NCI-H128 (cell line): ENCODE measurements around the gene RBM47.
A peak's percentile ranks its signal among the peaks of the same experiment; 100 is the strongest.
"Not testable (repeated sequence)": the region's sequence is repeated elsewhere in the genome, so short reads cannot be mapped to it uniquely, and the experiment has no call there.

Experiments
- DNase-seq: peaks from one replicate; lab custom pipeline; 2025; ENCODE audit not compliant: unreplicated experiment; lab: John Stamatoyannopoulos, UW

Gene RBM47

GRCh38 chr4:40544221-40544620 is 85.4 kb downstream of the RBM47 start:
- DNase-seq: no peak

GRCh38 chr4:40540800-40541199 is 88.9 kb downstream of the RBM47 start:
- no peak for DNase-seq

GRCh38 chr4:40536032-40536431 is 93.6 kb downstream of the RBM47 start:
- DNase-seq: no peak

GRCh38 chr4:40531636-40532023 is 98.0 kb downstream of the RBM47 start:
- no peak for DNase-seq

GRCh38 chr4:40530961-40531635 is 98.6 kb downstream of the RBM47 start:
- no peak for DNase-seq

GRCh38 chr4:40526741-40527140 is 102.9 kb downstream of the RBM47 start:
- no peak for DNase-seq

- no peak for DNase-seq
Measured at GRCh38 chr4:40525752-40526598, 103.7 kb downstream of the RBM47 start.

- DNase-seq: no peak
Measured at GRCh38 chr4:40524366-40525041, 105.2 kb downstream of the RBM47 start.

GRCh38 chr4:40523581-40523980 is 106.1 kb downstream of the RBM47 start:
- DNase-seq: no peak

GRCh38 chr4:40521957-40522356 is 107.7 kb downstream of the RBM47 start:
- no peak for DNase-seq

GRCh38 chr4:40520533-40520932 is 109.1 kb downstream of the RBM47 start:
- no peak for DNase-seq

- DNase-seq: not testable (repeated sequence)
Measured at GRCh38 chr4:40517081-40517480, 112.6 kb downstream of the RBM47 start.

- no peak for DNase-seq
Measured at GRCh38 chr4:40516651-40517050, 113.0 kb downstream of the RBM47 start.

GRCh38 chr4:40515398-40516293 is 114.0 kb downstream of the RBM47 start:
- no peak for DNase-seq

GRCh38 chr4:40515037-40515397 is 114.6 kb downstream of the RBM47 start:
- DNase-seq: no peak

GRCh38 chr4:40514497-40514951 is 115.1 kb downstream of the RBM47 start:
- DNase-seq: peak; percentile 16

GRCh38 chr4:40511036-40511614 is 118.5 kb downstream of the RBM47 start:
- DNase-seq: no peak

GRCh38 chr4:40507977-40508376 is 121.7 kb downstream of the RBM47 start:
- no peak for DNase-seq

GRCh38 chr4:40506492-40506891 is 123.2 kb downstream of the RBM47 start:
- no peak for DNase-seq

- DNase-seq: no peak
Measured at GRCh38 chr4:40506066-40506465, 123.6 kb downstream of the RBM47 start.
